Adrenal gland (tissue), 12 donors: Measurements from ENCODE around the gene CDHR5. TPM values are rescaled to one million over a fixed set of nuclear protein-coding genes. Genes with fewer than 3 reads are reported as not detected.
A peak's percentile ranks its signal among the peaks of the same experiment; 100 is the strongest.

Experiments used
- DNase-seq, 7 donors: peaks; one replicate each; pipeline ENCODE4 v3.0.0-alpha.2; 2019 to 2020
- H3K27ac ChIP-seq, 5 donors: fragments of 200-600 bp; sonication (generic) in 4 of 5; 1 replicate in 3 of 5; 2 replicates in 2 of 5; pipeline versions ENCODE4 v1.5.1 to v1.8.0; 2016 to 2020; ENCODE audit warnings: mild to moderate bottlenecking in 1 of 5
- H3K27me3 ChIP-seq: fragments of 200-600 bp; 2 replicates; pipeline ENCODE4 v1.8.0; 2021
- H3K36me3 ChIP-seq, 2 donors: fragments of 200-600 bp; replicated peaks in 1 of 2; 1 replicate in 1 of 2; 2 replicates in 1 of 2; pipeline versions ENCODE4 v1.5.1 to v1.8.0; 2018 to 2022
- H3K4me1 ChIP-seq, 2 donors: fragments of 200-600 bp; replicated peaks in 1 of 2; 1 replicate in 1 of 2; 2 replicates in 1 of 2; pipeline versions ENCODE4 v1.5.1 to v1.8.0; 2018 to 2021
- H3K4me3 ChIP-seq, 4 donors: fragments of 200-600 bp; sonication (generic) in 3 of 4; one replicate each; pipeline ENCODE4 v1.5.1; 2016 to 2018
- H3K9me3 ChIP-seq, 3 donors: fragments of 200-600 bp; sonication (generic) in 1 of 3; replicated peaks in 1 of 3; 1 replicate in 2 of 3; 2 replicates in 1 of 3; pipeline versions ENCODE4 v1.5.1 to v1.8.0; 2016 to 2021
- POLR2A ChIP-seq, 2 donors: fragments of 450-650 bp; IDR thresholded peaks; one replicate each; pipeline ENCODE4 v1.6.1; 2017; ENCODE audit warnings: antibody characterized with exemption in 2 of 2, mild to moderate bottlenecking in 2 of 2, moderate library complexity in 1 of 2
- WGBS, 4 donors: extraction: QIAGEN DNeasy Blood & Tissue Kit in 2 of 4; methylation state at CpG; one replicate each; pipeline versions ENCODE4 v1.1.5 to v1.1.7; 2013 to 2017; 5-methylcytosine and 5-hydroxymethylcytosine counted together
- intact Hi-C, 2 donors: fragments of 100-400 bp; cut with DNase I; formaldehyde crosslinking; loops; one replicate each; pipeline versions ENCODE4 v1.14.1 to v1.15.0; 2022 to 2023
- polyA plus RNA-seq, 3 donors: library from polyadenylated mRNA; stranded (reverse); fragments of 200-250 nt in 2 of 3; fragments of 350-450 nt in 1 of 3; fragmentation: Illumina TruSeq in 1 of 3; extraction: RNeasy Lipid Tissue Mini Kit (QIAGEN cat#74804) in 1 of 3; gene quantifications; one replicate each; pipeline ENCODE4 v1.2.3, GENCODE V29; 2013 to 2014
- total RNA-seq, 9 donors: library from RNA; depleted of rRNA in 4 of 9; stranded (reverse); fragments of >200 nt in 4 of 9; fragments of 120-200 nt in 1 of 9; fragmentation: NEBNext Ultra II Directional in 1 of 9; extraction: Animal tissue kit (Norgen Biotek cat#: 25700) in 1 of 9; gene quantifications; one replicate each; pipeline versions ENCODE4 v1.1.0 to v1.2.4, GENCODE V29; 2013 to 2023
- TF ChIP-seq, protein P1 (sequence below), 6 experiments: fragments of 450-650 bp in 4 of 6; fragments of 200-600 bp in 2 of 6; sonication (generic) in 1 of 6; IDR thresholded peaks; 1 replicate in 5 of 6; 2 replicates in 1 of 6; pipeline versions ENCODE4 v1.5.1 to v1.8.0; 2016 to 2021; ENCODE audit warnings: antibody characterized with exemption in 6 of 6, mild to moderate bottlenecking in 2 of 6, moderate library complexity in 1 of 6
- donor health status: healthy with polysubstance abuse.
- donor health status: Bipolar disorder and iron deficiency.
- donor health status: DM: yes; HTN: yes; CAD: no.
- donor health status: DM: no; HTN: no; CAD: no.
- donor health status: DM: no; HTN: no; CAD: no.
- donor health status: DM: yes; HTN: yes; CAD: no.

Gene CDHR5
- total and polyA plus RNA-seq, 12 donors: 0.31 to 5.2 (median 0.93) TPM; not detected in 1

DNA sequence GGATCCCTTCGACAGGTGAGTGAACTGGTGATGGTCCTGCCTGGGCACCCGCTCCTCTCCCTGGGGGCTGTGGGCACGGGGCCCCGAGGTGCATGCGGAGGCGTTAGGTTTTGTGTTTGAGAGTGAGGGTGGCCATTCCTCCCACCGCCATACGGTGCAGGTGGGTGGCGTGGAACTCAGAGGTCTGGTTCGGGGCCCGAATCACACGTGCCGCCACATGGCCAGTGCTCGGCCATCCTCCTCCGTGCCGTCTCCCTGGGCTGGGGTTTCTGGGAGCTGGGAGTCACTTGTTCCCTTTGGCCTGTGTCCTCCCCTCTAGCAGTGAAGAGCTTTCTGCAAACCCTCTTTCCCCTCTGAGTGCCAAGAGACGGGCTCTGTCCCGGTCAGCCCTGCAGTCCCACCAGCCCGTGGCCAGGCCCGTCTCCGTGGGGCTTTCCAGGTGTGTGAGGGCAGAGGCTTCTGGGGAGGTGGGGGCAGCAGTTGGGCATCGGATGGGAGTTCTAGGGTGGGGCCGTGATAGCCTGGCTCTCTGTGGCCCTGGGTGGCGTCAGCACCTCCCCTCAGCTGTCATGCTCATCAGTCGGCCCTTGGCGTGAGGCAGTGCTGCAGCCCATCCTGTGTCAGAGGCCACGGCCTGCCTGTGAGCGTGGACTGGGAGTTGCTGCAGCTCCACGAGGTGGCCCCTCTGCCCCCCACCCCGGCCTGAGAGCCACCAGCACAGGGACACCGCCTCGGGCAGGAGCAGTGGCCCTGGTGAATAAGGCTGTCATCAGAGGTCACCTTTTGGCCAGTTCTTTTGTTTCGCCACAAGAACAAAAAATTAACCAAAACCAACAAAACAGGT lies 19.2 kb downstream of the CDHR5 start:
- 87 to 100% (median 92%) methylated on average over 10 to 33 of the region's 33 CpGs for WGBS, 4 donors
- H3K9me3 ChIP-seq: no peaks in the 10 kb centered on the region
- peak overlapping the region in 2 of 5 donors; percentile 8 to 57 for H3K27ac ChIP-seq
- peaks cover 0 to 98% of the 10 kb centered on the region in 2 donors for H3K36me3 ChIP-seq
- H3K4me3 ChIP-seq: no peak overlapping the region
- H3K4me1 ChIP-seq: peaks cover 0 to 10% of the 10 kb centered on the region in 2 donors
- intact Hi-C loops: no loop called here
- H3K27me3 ChIP-seq: no peaks in the 10 kb centered on the region
- no peak for TF ChIP-seq POLR2A (IDR thresholded peaks at IDR 0.05)
- TF ChIP-seq, protein P1, sequence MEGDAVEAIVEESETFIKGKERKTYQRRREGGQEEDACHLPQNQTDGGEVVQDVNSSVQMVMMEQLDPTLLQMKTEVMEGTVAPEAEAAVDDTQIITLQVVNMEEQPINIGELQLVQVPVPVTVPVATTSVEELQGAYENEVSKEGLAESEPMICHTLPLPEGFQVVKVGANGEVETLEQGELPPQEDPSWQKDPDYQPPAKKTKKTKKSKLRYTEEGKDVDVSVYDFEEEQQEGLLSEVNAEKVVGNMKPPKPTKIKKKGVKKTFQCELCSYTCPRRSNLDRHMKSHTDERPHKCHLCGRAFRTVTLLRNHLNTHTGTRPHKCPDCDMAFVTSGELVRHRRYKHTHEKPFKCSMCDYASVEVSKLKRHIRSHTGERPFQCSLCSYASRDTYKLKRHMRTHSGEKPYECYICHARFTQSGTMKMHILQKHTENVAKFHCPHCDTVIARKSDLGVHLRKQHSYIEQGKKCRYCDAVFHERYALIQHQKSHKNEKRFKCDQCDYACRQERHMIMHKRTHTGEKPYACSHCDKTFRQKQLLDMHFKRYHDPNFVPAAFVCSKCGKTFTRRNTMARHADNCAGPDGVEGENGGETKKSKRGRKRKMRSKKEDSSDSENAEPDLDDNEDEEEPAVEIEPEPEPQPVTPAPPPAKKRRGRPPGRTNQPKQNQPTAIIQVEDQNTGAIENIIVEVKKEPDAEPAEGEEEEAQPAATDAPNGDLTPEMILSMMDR (IDR thresholded peaks at IDR 0.05): no peak
- DNase-seq: no peak

DNA sequence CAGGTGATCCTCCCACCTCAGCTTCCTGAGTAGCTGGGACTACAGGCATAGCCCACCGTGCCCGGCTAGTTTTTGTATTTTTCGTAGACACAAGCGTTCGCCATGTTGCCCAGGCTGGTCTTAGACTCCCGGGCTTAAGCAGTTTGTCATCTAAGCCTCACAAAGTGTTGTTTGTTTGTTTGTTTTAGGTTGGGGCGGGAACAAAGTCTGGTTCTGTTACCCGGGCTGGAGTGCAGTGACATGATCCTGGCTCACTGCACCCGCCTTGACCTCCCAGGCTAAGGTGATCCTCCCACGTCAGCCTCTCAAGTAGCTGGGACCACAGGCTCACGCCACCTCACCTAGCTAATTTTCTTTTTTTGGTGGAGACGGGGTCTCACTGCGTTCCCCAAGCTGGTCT lies 21.6 kb downstream of the CDHR5 start:
- 87 to 90% (median 89%) methylated on average over 13 of the region's 13 CpGs for WGBS, 4 donors
- Histone ChIP-seq H3K9me3 (no peaks in the 10 kb centered on the region), H3K27ac (no peak overlapping the region), H3K27me3 (no peaks in the 10 kb centered on the region), H3K4me3 (no peak overlapping the region), H3K36me3 (peaks cover 0 to 97% of the 10 kb centered on the region in 2 donors), H3K4me1 (peaks cover 0 to 4% of the 10 kb centered on the region in 2 donors)
- intact Hi-C loops: no loop called here
- TF ChIP-seq POLR2A (IDR thresholded peaks at IDR 0.05): no peak
- TF ChIP-seq, protein P1 (IDR thresholded peaks at IDR 0.05): no peak
- no peak for DNase-seq

DNA sequence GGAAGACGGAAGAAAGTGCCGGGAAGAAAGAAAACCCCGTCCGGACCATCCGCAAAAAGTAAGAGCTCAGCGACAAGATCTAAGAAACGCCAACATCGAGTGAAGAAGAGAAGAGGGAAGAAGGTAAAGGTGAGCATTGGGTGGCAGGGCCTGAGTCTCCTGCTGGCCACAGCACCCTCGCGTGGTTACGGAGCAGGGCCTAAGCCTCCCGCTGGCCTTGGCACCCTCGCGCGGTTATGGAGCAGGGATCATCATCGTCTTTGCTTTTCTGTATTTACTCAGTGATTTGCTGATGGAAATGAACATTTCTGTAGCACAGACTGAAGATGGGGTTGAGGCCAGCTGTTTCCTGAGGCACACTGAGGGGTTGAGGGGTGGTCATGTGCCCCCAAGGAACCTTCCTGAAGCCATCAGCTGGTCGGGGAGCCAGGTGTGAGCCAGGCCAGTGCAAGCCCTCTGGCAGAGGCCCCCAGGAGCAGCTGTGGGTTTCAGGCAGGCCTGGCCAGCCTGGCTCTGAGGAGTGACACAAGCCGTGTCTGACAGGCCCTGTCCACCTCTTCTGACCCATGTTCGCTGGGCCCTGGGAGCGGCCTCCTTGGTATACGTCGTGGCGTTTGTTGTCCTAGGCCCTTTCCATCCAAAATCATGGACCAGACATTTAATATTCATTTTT lies 23.0 kb downstream of the CDHR5 start:
- Histone ChIP-seq H3K4me3 (no peak overlapping the region), H3K36me3 (peaks cover 0 to 97% of the 10 kb centered on the region in 2 donors), H3K4me1 (no peaks in the 10 kb centered on the region), H3K27ac (no peak overlapping the region), H3K9me3 (no peaks in the 10 kb centered on the region), H3K27me3 (no peaks in the 10 kb centered on the region)
- intact Hi-C loops: no loop called here
- 91 to 96% (median 92%) methylated on average over 19 to 23 of the region's 23 CpGs for WGBS, 4 donors
- no peak for TF ChIP-seq POLR2A (IDR thresholded peaks at IDR 0.05)
- no peak for DNase-seq

DNA sequence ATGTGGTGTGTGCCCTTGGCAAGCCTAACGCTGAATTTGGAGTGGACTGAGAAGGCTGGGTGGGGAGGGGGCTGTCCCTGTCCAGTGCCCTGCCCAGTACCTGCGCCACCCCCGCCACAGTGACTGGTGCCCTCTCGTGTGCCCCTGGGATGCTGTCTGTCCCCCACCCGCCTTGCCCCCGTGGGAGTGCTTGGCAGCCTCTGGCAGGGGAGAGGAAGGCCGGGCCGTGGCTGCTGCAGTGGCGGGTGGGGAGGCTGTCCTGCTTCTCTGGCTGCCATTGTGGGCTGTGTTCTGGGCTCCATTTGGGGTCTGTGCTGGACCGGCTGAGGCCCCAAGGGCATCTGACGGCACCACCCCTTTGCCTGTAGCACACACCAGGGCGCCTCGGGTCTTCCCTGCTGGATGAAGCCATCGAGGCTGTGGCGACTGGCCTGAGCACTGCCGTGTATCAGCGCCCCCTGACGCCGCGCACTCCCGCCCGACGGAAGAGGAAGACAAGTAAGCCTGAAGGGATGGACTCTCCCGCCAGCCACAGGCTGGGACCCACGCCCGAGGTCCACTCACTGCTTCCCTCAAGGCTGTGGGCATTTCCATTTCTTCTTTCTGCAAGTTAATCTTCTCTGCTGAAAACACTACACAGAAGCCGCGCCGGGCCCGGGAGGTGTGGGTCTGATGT lies 26.6 kb downstream of the CDHR5 start:
- H3K4me1 ChIP-seq: no peaks in the 10 kb centered on the region
- no peak overlapping the region for H3K4me3 ChIP-seq
- no peaks in the 10 kb centered on the region for H3K9me3 ChIP-seq
- DNase-seq: no peak
- intact Hi-C loops: no loop called here
- TF ChIP-seq POLR2A (IDR thresholded peaks at IDR 0.05): no peak
- TF ChIP-seq, protein P1 (IDR thresholded peaks at IDR 0.05): no peak
- H3K27me3 ChIP-seq: no peaks in the 10 kb centered on the region
- peaks cover 0 to 95% of the 10 kb centered on the region in 2 donors for H3K36me3 ChIP-seq
- 91 to 96% (median 93%) methylated on average over 5 to 30 of the region's 30 CpGs for WGBS, 4 donors
- H3K27ac ChIP-seq: no peak overlapping the region
